ENCODE data around the gene EIF2B2. TPM values are rescaled to one million over a fixed set of nuclear protein-coding genes. Genes with fewer than 3 reads are reported as not detected.

The EIF2B2 gene
- total RNA-seq, 1 experiment from 2014 or later = 50.5 TPM

GRCh38 chr14:75048101-75048500 lies 45.4 kb downstream of the EIF2B2 start:
- H3K36me3 Mint-ChIP-seq = peaks cover 8% of the 10 kb centered on the region
- no peaks in the 10 kb centered on the region for H3K27me3 Mint-ChIP-seq (ENCODE audit: low read depth)
- no peak overlapping the region for H3K4me3 Mint-ChIP-seq
- no peaks in the 10 kb centered on the region for H3K9me3 Mint-ChIP-seq
- TF ChIP-seq, protein P1, sequence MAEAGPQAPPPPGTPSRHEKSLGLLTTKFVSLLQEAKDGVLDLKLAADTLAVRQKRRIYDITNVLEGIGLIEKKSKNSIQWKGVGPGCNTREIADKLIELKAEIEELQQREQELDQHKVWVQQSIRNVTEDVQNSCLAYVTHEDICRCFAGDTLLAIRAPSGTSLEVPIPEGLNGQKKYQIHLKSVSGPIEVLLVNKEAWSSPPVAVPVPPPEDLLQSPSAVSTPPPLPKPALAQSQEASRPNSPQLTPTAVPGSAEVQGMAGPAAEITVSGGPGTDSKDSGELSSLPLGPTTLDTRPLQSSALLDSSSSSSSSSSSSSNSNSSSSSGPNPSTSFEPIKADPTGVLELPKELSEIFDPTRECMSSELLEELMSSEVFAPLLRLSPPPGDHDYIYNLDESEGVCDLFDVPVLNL (CRISPR knock-in tag; IDR thresholded peaks at IDR 0.05; ENCODE audit: borderline replicate concordance, low read depth) = no peak
- TF ChIP-seq MYBL2 (CRISPR knock-in tag; IDR thresholded peaks at IDR 0.05) (no peak), ZBTB21 (CRISPR knock-in tag; IDR thresholded peaks at IDR 0.05; ENCODE audit: borderline replicate concordance) (no peak), ZNF416 (CRISPR knock-in tag; IDR thresholded peaks at IDR 0.05) (no peak), GTF2I (CRISPR knock-in tag; conservative IDR thresholded peaks at IDR 0.05) (no peak), SMAD3 (CRISPR knock-in tag; IDR thresholded peaks at IDR 0.05; ENCODE audit: borderline replicate concordance) (no peak), RELA (CRISPR knock-in tag; IDR thresholded peaks at IDR 0.05; ENCODE audit: borderline replicate concordance) (no peak), KAT7 (CRISPR knock-in tag; IDR thresholded peaks at IDR 0.05; ENCODE audit: borderline replicate concordance) (no peak), CBFB (CRISPR knock-in tag; IDR thresholded peaks at IDR 0.05; ENCODE audit: low read depth) (no peak)
- TF ChIP-seq, protein P2, sequence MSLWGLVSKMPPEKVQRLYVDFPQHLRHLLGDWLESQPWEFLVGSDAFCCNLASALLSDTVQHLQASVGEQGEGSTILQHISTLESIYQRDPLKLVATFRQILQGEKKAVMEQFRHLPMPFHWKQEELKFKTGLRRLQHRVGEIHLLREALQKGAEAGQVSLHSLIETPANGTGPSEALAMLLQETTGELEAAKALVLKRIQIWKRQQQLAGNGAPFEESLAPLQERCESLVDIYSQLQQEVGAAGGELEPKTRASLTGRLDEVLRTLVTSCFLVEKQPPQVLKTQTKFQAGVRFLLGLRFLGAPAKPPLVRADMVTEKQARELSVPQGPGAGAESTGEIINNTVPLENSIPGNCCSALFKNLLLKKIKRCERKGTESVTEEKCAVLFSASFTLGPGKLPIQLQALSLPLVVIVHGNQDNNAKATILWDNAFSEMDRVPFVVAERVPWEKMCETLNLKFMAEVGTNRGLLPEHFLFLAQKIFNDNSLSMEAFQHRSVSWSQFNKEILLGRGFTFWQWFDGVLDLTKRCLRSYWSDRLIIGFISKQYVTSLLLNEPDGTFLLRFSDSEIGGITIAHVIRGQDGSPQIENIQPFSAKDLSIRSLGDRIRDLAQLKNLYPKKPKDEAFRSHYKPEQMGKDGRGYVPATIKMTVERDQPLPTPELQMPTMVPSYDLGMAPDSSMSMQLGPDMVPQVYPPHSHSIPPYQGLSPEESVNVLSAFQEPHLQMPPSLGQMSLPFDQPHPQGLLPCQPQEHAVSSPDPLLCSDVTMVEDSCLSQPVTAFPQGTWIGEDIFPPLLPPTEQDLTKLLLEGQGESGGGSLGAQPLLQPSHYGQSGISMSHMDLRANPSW (CRISPR knock-in tag; conservative IDR thresholded peaks at IDR 0.05; ENCODE audit: low read depth) = no peak
- ChIA-PET CTCF (interaction anchor here (1.4 kb wide), 1 partner anchor 187 kb away, joined by 3 read pairs; no protein-coding TSS in a partner anchor), POLR2A (no interaction called here)
- ATAC-seq (no peak), DNase-seq (ENCODE audit: low spot score) (no peak)
- no peak overlapping the region for H3K27ac Mint-ChIP-seq
- H3K4me1 Mint-ChIP-seq = peaks cover 8% of the 10 kb centered on the region; the same call in 1 of the 2 replicates

DNA sequence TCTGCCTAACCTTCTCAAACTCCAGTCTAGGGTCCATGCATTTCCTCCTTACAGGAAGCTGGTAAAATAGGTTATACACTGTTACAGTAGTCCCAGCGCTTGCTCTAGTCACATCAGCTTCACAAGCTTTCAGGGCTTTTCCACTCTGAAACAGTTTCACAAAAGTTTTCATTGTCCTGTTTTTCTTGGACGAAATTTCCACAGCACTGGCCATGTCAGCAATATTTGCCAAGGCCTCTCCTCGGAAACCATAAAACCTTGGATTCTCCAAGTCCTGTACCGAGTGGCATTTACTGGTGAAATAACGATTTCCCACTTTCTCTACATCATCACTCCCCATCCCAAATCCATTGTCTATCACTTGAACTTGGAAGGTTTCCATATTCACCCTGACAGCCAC lies 46.4 kb downstream of the EIF2B2 start:
- TF ChIP-seq AR (CRISPR knock-in tag; IDR thresholded peaks at IDR 0.05) = no peak
- no peak for TF ChIP-seq TP53 (CRISPR knock-in tag; IDR thresholded peaks at IDR 0.05)
- no peak for TF ChIP-seq ZMAT4 (CRISPR knock-in tag; IDR thresholded peaks at IDR 0.05)
- TF ChIP-seq ZNF263 (CRISPR knock-in tag; IDR thresholded peaks at IDR 0.05; ENCODE audit: low read depth) = no peak
- no peak for TF ChIP-seq CREB1 (CRISPR knock-in tag; IDR thresholded peaks at IDR 0.05)
- CTCF ChIA-PET = interaction anchor here (0.9 to 1.4 kb wide), 3 partner anchors 39 to 188 kb away, joined by 3 read pairs; no protein-coding TSS in a partner anchor
- ATAC-seq (no peak), DNase-seq (ENCODE audit: low spot score) (no peak)
- no peaks in the 10 kb centered on the region for H3K9me3 Mint-ChIP-seq
- no peaks in the 10 kb centered on the region for H3K27me3 Mint-ChIP-seq (ENCODE audit: low read depth)
- POLR2A ChIA-PET = interaction anchor here (0.7 kb wide), 1 partner anchor 103 kb away, joined by 3 read pairs; no protein-coding TSS in a partner anchor
- no peak overlapping the region for H3K4me3 Mint-ChIP-seq
- no peak overlapping the region for H3K27ac Mint-ChIP-seq
- peaks cover 8% of the 10 kb centered on the region; the same call in 1 of the 2 replicates for H3K4me1 Mint-ChIP-seq
- peaks cover 8% of the 10 kb centered on the region for H3K36me3 Mint-ChIP-seq

GRCh38 chr14:75049731-75050201 lies 47.0 kb downstream of the EIF2B2 start:
- no peak for ATAC-seq
- H3K4me1 Mint-ChIP-seq = peaks cover 8% of the 10 kb centered on the region; the same call in 1 of the 2 replicates
- ChIA-PET POLR2A (no interaction called here), CTCF (interaction anchor here (0.9 to 1.4 kb wide), 2 partner anchors 105 to 189 kb away, joined by 3 read pairs; no protein-coding TSS in a partner anchor)
- H3K9me3 Mint-ChIP-seq = no peaks in the 10 kb centered on the region
- H3K36me3 Mint-ChIP-seq = peaks cover 8% of the 10 kb centered on the region
- no peaks in the 10 kb centered on the region for H3K27me3 Mint-ChIP-seq (ENCODE audit: low read depth)
- DNase-seq (ENCODE audit: low spot score) = no peak
- no peak overlapping the region for H3K27ac Mint-ChIP-seq
- peak overlapping the region; percentile 66 for H3K4me3 Mint-ChIP-seq
- TF ChIP-seq, protein P3, sequence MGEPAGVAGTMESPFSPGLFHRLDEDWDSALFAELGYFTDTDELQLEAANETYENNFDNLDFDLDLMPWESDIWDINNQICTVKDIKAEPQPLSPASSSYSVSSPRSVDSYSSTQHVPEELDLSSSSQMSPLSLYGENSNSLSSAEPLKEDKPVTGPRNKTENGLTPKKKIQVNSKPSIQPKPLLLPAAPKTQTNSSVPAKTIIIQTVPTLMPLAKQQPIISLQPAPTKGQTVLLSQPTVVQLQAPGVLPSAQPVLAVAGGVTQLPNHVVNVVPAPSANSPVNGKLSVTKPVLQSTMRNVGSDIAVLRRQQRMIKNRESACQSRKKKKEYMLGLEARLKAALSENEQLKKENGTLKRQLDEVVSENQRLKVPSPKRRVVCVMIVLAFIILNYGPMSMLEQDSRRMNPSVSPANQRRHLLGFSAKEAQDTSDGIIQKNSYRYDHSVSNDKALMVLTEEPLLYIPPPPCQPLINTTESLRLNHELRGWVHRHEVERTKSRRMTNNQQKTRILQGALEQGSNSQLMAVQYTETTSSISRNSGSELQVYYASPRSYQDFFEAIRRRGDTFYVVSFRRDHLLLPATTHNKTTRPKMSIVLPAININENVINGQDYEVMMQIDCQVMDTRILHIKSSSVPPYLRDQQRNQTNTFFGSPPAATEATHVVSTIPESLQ (CRISPR knock-in tag; IDR thresholded peaks at IDR 0.05) = no peak
- TF ChIP-seq, protein P4, sequence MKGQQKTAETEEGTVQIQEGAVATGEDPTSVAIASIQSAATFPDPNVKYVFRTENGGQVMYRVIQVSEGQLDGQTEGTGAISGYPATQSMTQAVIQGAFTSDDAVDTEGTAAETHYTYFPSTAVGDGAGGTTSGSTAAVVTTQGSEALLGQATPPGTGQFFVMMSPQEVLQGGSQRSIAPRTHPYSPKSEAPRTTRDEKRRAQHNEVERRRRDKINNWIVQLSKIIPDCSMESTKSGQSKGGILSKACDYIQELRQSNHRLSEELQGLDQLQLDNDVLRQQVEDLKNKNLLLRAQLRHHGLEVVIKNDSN (CRISPR knock-in tag; IDR thresholded peaks at IDR 0.05) = no peak
- TF ChIP-seq E2F5 (CRISPR knock-in tag; IDR thresholded peaks at IDR 0.05) (no peak), MYBL2 (CRISPR knock-in tag; IDR thresholded peaks at IDR 0.05) (no peak), NR3C1 (CRISPR knock-in tag; conservative IDR thresholded peaks at IDR 0.05; ENCODE audit: low read depth) (no peak), TEAD1 (CRISPR knock-in tag; IDR thresholded peaks at IDR 0.05) (no peak), NFE2L1 (CRISPR knock-in tag; IDR thresholded peaks at IDR 0.05) (no peak)

Measured in WTC11 (cell line).